Spleen (tissue), 11 donors: ENCODE results near the gene IMPDH2. TPM values are rescaled to one million over a fixed set of nuclear protein-coding genes. Genes with fewer than 3 reads are reported as not detected.

Experiments used
- DNase-seq: peaks from one replicate; pipeline ENCODE4 v3.0.0-alpha.2; 2020
- H3K27ac ChIP-seq, 8 donors: fragments of 200-600 bp; sonication (generic) in 7 of 8; 1 replicate in 4 of 8; 2 replicates in 4 of 8; pipeline versions ENCODE4 v1.5.0 to v1.8.0; 2016 to 2021; ENCODE audit warnings: inconsistent platforms in 4 of 8, mild to moderate bottlenecking in 4 of 8, moderate library complexity in 1 of 8
- H3K27me3 ChIP-seq, 7 donors: fragments of 200-600 bp; sonication (generic) in 6 of 7; replicated peaks in 1 of 7; 1 replicate in 4 of 7; 2 replicates in 3 of 7; pipeline versions ENCODE4 v1.5.0 to v1.8.0; 2016 to 2021; ENCODE audit warnings: inconsistent platforms in 3 of 7, mild to moderate bottlenecking in 1 of 7
- H3K36me3 ChIP-seq, 6 donors: fragments of 200-600 bp; sonication (generic) in 5 of 6; 1 replicate in 4 of 6; 2 replicates in 2 of 6; pipeline versions ENCODE4 v1.5.0 to v1.8.0; 2016 to 2021; ENCODE audit warnings: inconsistent platforms in 2 of 6
- H3K4me1 ChIP-seq, 6 donors: fragments of 200-600 bp; sonication (generic) in 5 of 6; 1 replicate in 3 of 6; 2 replicates in 3 of 6; pipeline versions ENCODE4 v1.5.0 to v1.8.0; 2016 to 2021; ENCODE audit warnings: inconsistent platforms in 3 of 6
- H3K4me3 ChIP-seq, 8 donors: fragments of 200-600 bp; sonication (generic) in 7 of 8; 1 replicate in 4 of 8; 2 replicates in 4 of 8; pipeline versions ENCODE4 v1.5.0 to v1.8.0; 2016 to 2021; ENCODE audit warnings: inconsistent platforms in 4 of 8, mild to moderate bottlenecking in 4 of 8, moderate library complexity in 2 of 8
- H3K9me3 ChIP-seq, 8 donors: fragments of 200-600 bp; sonication (generic) in 7 of 8; 1 replicate in 4 of 8; 2 replicates in 4 of 8; pipeline versions ENCODE4 v1.5.0 to v1.8.0; 2016 to 2021; ENCODE audit warnings: inconsistent platforms in 4 of 8
- CTCF ChIP-seq, 11 experiments: fragments of 200-600 bp in 7 of 11; fragments of 450-650 bp in 4 of 11; sonication (generic) in 4 of 11; IDR thresholded peaks in 8 of 11; conservative IDR thresholded peaks in 3 of 11; 1 replicate in 7 of 11; 2 replicates in 4 of 11; pipeline versions ENCODE4 v1.4.0 to v1.8.0; 2016 to 2021; ENCODE audit warnings: antibody characterized with exemption in 11 of 11, inconsistent platforms in 4 of 11, mild to moderate bottlenecking in 1 of 11
- POLR2A ChIP-seq, 3 donors: fragments of 450-650 bp; IDR thresholded peaks; one replicate each; pipeline ENCODE4 v1.5.1; 2017; ENCODE audit warnings: antibody characterized with exemption in 3 of 3, mild to moderate bottlenecking in 1 of 3
- POLR2AphosphoS5 ChIP-seq, 3 donors: sonication (generic); formaldehyde crosslinking; IDR thresholded peaks; one replicate each; pipeline ENCODE4 v1.5.1; 2017; ENCODE audit warnings: antibody characterized with exemption in 3 of 3
- WGBS, 5 donors: extraction: QIAGEN DNeasy Blood & Tissue Kit in 3 of 5; methylation state at CpG; one replicate each; pipeline versions ENCODE4 v1.1.5 to v1.1.7; 2013 to 2018; 5-methylcytosine and 5-hydroxymethylcytosine counted together
- intact Hi-C: fragments of 100-400 bp; cut with DNase I; formaldehyde crosslinking; loops from one replicate; pipeline ENCODE4 v1.15.0; 2023; ENCODE audit warnings: low total_unique reads
- microRNA-seq, 3 donors: library from miRNA; unstranded; fragments of <30 nt; microRNA quantifications; one replicate each; pipeline versions ENCODE4 to v1.1.0, GENCODE V29; 2019 to 2020
- polyA plus RNA-seq, 3 donors: library from polyadenylated mRNA; stranded (reverse); fragments of 200-250 nt; gene quantifications; one replicate each; pipeline ENCODE4 v1.2.1, GENCODE V29; 2013
- small RNA-seq, 4 donors: library from RNA; depleted of rRNA; stranded (forward); fragments of <200 nt; gene quantifications; one replicate each; pipeline ENCODE3, GENCODE V24; 2016
- total RNA-seq, 7 donors: library from RNA; depleted of rRNA in 3 of 7; stranded (reverse); fragments of >200 nt in 3 of 7; fragmentation: NEBNext Ultra II Directional in 4 of 7; extraction: Animal tissue kit (Norgen Biotek cat#: 25700) in 4 of 7; gene quantifications; one replicate each; pipeline versions ENCODE4 v1.1.0 to v1.2.1, GENCODE V29; 2016 to 2021
- donor health status: healthy with polysubstance abuse.
- donor health status: DM: no; HTN: no; CAD: no; lungs with moderate emphysema.
- donor health status: DM: no; HTN: no; CAD: no.
- donor health status: Bipolar disorder and iron deficiency.
- donor health status: healthy.
- donor health status: DM: no; HTN: no; CAD: no.
- donor health status: DM: yes; HTN: yes; CAD: no.

Gene IMPDH2
- total and polyA plus RNA-seq, 10 donors: 84.4 to 127 (median 95.4) TPM

- intact Hi-C loops: no loop called here
- TF ChIP-seq CTCF (IDR thresholded peaks at IDR 0.05 in 8 of 11, conservative IDR thresholded peaks at IDR 0.05 in 3 of 11): no peak
- no peak for TF ChIP-seq POLR2A (IDR thresholded peaks at IDR 0.05)
- no peak for TF ChIP-seq POLR2AphosphoS5 (IDR thresholded peaks at IDR 0.05)
- DNase-seq: no peak
- H3K36me3 ChIP-seq: peaks cover 5 to 98% (median 92%) of the 10 kb centered on the region in 6 donors
- H3K4me3 ChIP-seq: no peak overlapping the region
- no peaks in the 10 kb centered on the region for H3K9me3 ChIP-seq
- H3K4me1 ChIP-seq: no peaks in the 10 kb centered on the region
- 87 to 100% (median 97%) methylated on average over 2 to 3 of the region's 3 CpGs for WGBS, 5 donors
- no peaks in the 10 kb centered on the region for H3K27me3 ChIP-seq
- no peak overlapping the region for H3K27ac ChIP-seq
Measured at GRCh38 chr3:48979451-48979850, 49.7 kb downstream of the IMPDH2 start.

Small RNAs within 50 kb of the gene (microRNA-seq; reads per million reads assigned to microRNA genes)
- 11,045 to 16,110 (median 15,301) reads per million in 3 donors for gene MIR191
- gene MIR425: 1,589 to 2,690 (median 1,916) reads per million in 3 donors

Small RNAs within 50 kb of the gene (small RNA-seq; reads per million reads assigned to genes)
- gene MIR191: 2,515 to 5,399 (median 4,106) reads per million in 4 donors
- 14.1 to 26.1 (median 22.4) reads per million in 4 donors for gene MIR425

Other genes with a start within 250 kb of the IMPDH2 start
- gene PRKAR2A, start 181.5 kb downstream of the IMPDH2 start, total RNA-seq: 10 to 100 TPM; 15.3 to 38.5 (median 26.3) TPM
- 1 to 10 TPM; 4.8 to 8.3 (median 5.0) TPM for gene PRKAR2A, start 181.5 kb downstream of the IMPDH2 start, polyA plus RNA-seq
- gene SLC25A20, start 130.5 kb downstream of the IMPDH2 start, total RNA-seq: 10 to 100 TPM; 13.0 to 51.2 (median 26.8) TPM
- 10 to 100 TPM; 16.1 to 31.7 (median 17.0) TPM for gene SLC25A20, start 130.5 kb downstream of the IMPDH2 start, polyA plus RNA-seq
- gene ARIH2, start 110.6 kb downstream of the IMPDH2 start, total RNA-seq: 100 to 1,000 TPM in 4 of 7 donors, 10 to 100 TPM in 3; 92.3 to 112 (median 101) TPM
- 10 to 100 TPM; 25.2 to 53.3 (median 32.3) TPM for gene ARIH2, start 110.6 kb downstream of the IMPDH2 start, polyA plus RNA-seq
- gene P4HTM, start 39.2 kb downstream of the IMPDH2 start, total RNA-seq: 10 to 100 TPM; 27.3 to 49.3 (median 32.6) TPM
- gene P4HTM, start 39.2 kb downstream of the IMPDH2 start, polyA plus RNA-seq: 10 to 100 TPM; 20.8 to 37.2 (median 25.7) TPM
- gene WDR6, start 22.0 kb downstream of the IMPDH2 start, total RNA-seq: 100 to 1,000 TPM; 109 to 171 (median 141) TPM
- gene WDR6, start 22.0 kb downstream of the IMPDH2 start, polyA plus RNA-seq: 100 to 1,000 TPM in 2 of 3 donors, 10 to 100 TPM in 1; 96.9 to 169 (median 161) TPM
- gene DALRD3, start 10.8 kb downstream of the IMPDH2 start, total RNA-seq: 10 to 100 TPM; 16.4 to 27.5 (median 22.3) TPM
- gene DALRD3, start 10.8 kb downstream of the IMPDH2 start, polyA plus RNA-seq: 10 to 100 TPM; 28.5 to 32.0 (median 30.1) TPM
- 10 to 100 TPM; 63.8 to 98.5 (median 80.1) TPM for gene NDUFAF3, start 7.3 kb downstream of the IMPDH2 start, total RNA-seq
- gene NDUFAF3, start 7.3 kb downstream of the IMPDH2 start, polyA plus RNA-seq: 10 to 100 TPM; 69.1 to 88.4 (median 77.4) TPM
- gene QRICH1, start 64.7 kb upstream of the IMPDH2 start, total RNA-seq: 100 to 1,000 TPM in 5 of 7 donors, 10 to 100 TPM in 2; 88.2 to 127 (median 105) TPM
- gene QRICH1, start 64.7 kb upstream of the IMPDH2 start, polyA plus RNA-seq: 10 to 100 TPM; 35.9 to 48.4 (median 47.6) TPM
- 100 to 1,000 TPM; 174 to 238 (median 212) TPM for gene QARS1, start 75.4 kb upstream of the IMPDH2 start, total RNA-seq
- gene QARS1, start 75.4 kb upstream of the IMPDH2 start, polyA plus RNA-seq: 100 to 1,000 TPM; 206 to 329 (median 239) TPM
- gene USP19, start 91.4 kb upstream of the IMPDH2 start, total RNA-seq: 100 to 1,000 TPM in 2 of 7 donors, 10 to 100 TPM in 5; 59.5 to 108 (median 64.8) TPM
- gene USP19, start 91.4 kb upstream of the IMPDH2 start, polyA plus RNA-seq: 10 to 100 TPM; 14.1 to 26.7 (median 17.2) TPM
- 100 to 1,000 TPM; 168 to 331 (median 284) TPM for gene LAMB2, start 103.7 kb upstream of the IMPDH2 start, total RNA-seq
- gene LAMB2, start 103.7 kb upstream of the IMPDH2 start, polyA plus RNA-seq: 100 to 1,000 TPM in 2 of 3 donors, 10 to 100 TPM in 1; 97.7 to 376 (median 264) TPM
- 10 to 100 TPM; 20.5 to 45.4 (median 28.8) TPM for gene CCDC71, start 136.9 kb upstream of the IMPDH2 start, total RNA-seq
- 10 to 100 TPM in 2 of 3 donors, 1 to 10 TPM in 1; 9.9 to 19.1 (median 16.3) TPM for gene CCDC71, start 136.9 kb upstream of the IMPDH2 start, polyA plus RNA-seq
- gene KLHDC8B, start 142.2 kb upstream of the IMPDH2 start, total RNA-seq: 10 to 100 TPM; 18.6 to 29.2 (median 21.9) TPM
- 10 to 100 TPM; 10.5 to 21.3 (median 19.5) TPM for gene KLHDC8B, start 142.2 kb upstream of the IMPDH2 start, polyA plus RNA-seq
- 10 to 100 TPM in 3 of 7 donors, 1 to 10 TPM in 4; 7.6 to 15.0 (median 9.3) TPM for gene C3orf62, start 247.8 kb upstream of the IMPDH2 start, total RNA-seq
- gene C3orf62, start 247.8 kb upstream of the IMPDH2 start, polyA plus RNA-seq: 1 to 10 TPM; 4.1 to 8.1 (median 8.0) TPM